Stimulated activated effector memory CD8-positive, alpha-beta T cell treated with anti-CD3 and anti-CD28 coated beads, Interleukin-12 subunit alpha, Interleukin-12 subunit beta, amount 100 ng/mL, for 72 hours (primary cell): Measurements from ENCODE around the gene GABRD.

Source experiments
- ATAC-seq: fragments of 150-1000 bp; cut with Tn5 transposase; 2 replicates; pipeline ENCODE4 v1.10.0; 2021
- DNase-seq, 2 donors: peaks; one replicate each; pipeline ENCODE4 v3.0.0; 2021 to 2022; ENCODE audit warnings: low spot score in 2 of 2
- H3K27ac Mint-ChIP-seq: one replicate; pipeline ENCODE4 v1.8.0; 2022; ENCODE audit warnings: mild to moderate bottlenecking, mixed read lengths
- H3K36me3 Mint-ChIP-seq: one replicate; pipeline ENCODE4 v1.8.0; 2022; ENCODE audit warnings: mild to moderate bottlenecking, mixed read lengths
- H3K4me1 Mint-ChIP-seq: one replicate; pipeline ENCODE4 v1.8.0; 2022; ENCODE audit warnings: mixed read lengths
- H3K4me3 Mint-ChIP-seq: one replicate; pipeline ENCODE4 v1.8.0; 2022; ENCODE audit warnings: mild to moderate bottlenecking, mixed read lengths
- H3K9me3 Mint-ChIP-seq: one replicate; pipeline ENCODE4 v1.8.0; 2022; ENCODE audit warnings: mixed read lengths

Gene GABRD

DNA sequence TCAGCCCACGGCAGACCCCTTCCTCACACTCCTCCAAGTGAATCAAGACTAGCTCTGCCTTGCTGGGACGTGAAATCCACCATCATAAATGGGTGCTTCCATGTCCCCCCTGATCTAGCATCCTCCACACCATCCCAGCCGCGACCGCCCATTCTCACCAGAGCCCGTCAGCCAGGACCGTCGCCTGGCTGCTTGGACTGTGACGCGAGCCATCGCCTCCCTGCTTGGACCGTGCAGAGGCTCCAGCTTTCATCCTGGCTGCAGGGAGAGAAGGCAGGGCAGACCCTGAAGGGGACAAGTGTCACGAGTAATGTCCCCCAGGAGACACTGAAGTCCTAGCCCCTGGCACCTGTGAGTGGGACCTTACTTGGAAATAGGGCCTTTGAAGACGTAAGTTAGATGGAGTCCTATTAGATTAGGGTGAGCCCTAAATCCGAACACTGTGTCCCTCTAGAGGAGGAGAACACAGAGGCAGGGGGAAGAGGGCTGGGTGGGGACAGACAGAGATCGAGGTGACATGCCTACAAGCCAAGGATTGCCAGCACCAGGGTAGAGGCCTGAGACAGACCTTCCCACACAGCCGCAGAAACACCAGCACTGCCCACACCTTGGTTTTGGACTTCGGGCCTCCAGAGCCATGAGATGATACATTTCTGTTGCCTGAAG lies 18.3 kb downstream of the GABRD start:
- no peaks in the 10 kb centered on the region for H3K36me3 Mint-ChIP-seq
- H3K9me3 Mint-ChIP-seq = no peaks in the 10 kb centered on the region
- ATAC-seq = no peak
- DNase-seq = no peak
- H3K4me3 Mint-ChIP-seq = no peak overlapping the region
- no peaks in the 10 kb centered on the region for H3K4me1 Mint-ChIP-seq
- no peak overlapping the region for H3K27ac Mint-ChIP-seq

- no peaks in the 10 kb centered on the region for H3K4me1 Mint-ChIP-seq
- H3K36me3 Mint-ChIP-seq = no peaks in the 10 kb centered on the region
- no peak for ATAC-seq
- H3K9me3 Mint-ChIP-seq = no peaks in the 10 kb centered on the region
- no peak overlapping the region for H3K4me3 Mint-ChIP-seq
- DNase-seq = no peak
- H3K27ac Mint-ChIP-seq = no peak overlapping the region
These were observed 19.1 kb downstream of the GABRD start for GRCh38 chr1:2038229-2038628.

- Mint-ChIP-seq H3K36me3 (no peaks in the 10 kb centered on the region), H3K27ac (no peak overlapping the region), H3K9me3 (no peaks in the 10 kb centered on the region), H3K4me3 (no peak overlapping the region), H3K4me1 (peaks cover 6% of the 10 kb centered on the region)
- ATAC-seq (no peak), DNase-seq (no peak)
These were observed 20.1 kb downstream of the GABRD start for GRCh38 chr1:2039251-2039650.

DNA sequence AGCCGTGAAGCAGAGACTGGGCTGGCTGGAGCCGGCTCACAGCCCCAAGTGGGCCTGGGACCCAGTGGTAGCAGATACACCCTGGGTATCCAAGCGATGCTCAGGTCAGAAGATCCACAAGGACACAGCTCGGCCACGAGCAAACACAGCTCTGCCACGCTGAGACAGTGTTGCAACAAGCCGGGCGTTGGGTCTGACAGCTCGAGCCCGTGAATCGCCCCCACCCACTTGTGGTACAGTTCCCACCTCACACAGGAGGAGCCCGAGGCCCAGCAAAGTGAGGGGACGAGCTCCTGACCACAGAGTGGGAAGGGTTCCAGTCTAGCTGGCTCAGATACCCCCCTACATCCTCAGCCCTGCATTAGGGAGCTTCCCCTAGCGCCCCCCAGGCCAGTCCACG lies 22.2 kb downstream of the GABRD start:
- no peak overlapping the region for H3K4me3 Mint-ChIP-seq
- H3K27ac Mint-ChIP-seq = no peak overlapping the region
- no peaks in the 10 kb centered on the region for H3K36me3 Mint-ChIP-seq
- ATAC-seq (no peak), DNase-seq (no peak)
- H3K4me1 Mint-ChIP-seq = peaks cover 19% of the 10 kb centered on the region
- H3K9me3 Mint-ChIP-seq = no peaks in the 10 kb centered on the region

DNA sequence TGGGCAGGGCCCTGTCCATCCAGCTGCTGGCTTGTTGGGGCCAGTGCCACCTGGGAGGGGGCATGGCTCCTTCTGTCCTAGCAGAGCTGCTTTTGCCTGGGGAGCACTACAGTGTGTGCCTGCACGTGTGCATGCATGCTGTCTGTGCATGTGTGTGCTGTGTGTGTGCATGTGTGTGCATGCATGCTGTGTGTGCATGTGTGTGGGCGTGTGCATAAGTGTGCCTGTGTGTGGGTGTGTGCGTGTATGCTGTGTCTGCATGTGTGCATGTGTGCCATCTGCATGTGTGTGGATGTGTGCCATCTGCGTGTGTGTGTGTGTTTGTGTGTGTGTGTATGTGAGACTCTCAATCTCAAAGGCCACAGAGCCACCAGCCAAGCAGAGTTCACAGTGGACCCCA lies 22.7 kb downstream of the GABRD start:
- H3K4me1 Mint-ChIP-seq = peaks cover 19% of the 10 kb centered on the region
- ATAC-seq (no peak), DNase-seq (no peak)
- no peaks in the 10 kb centered on the region for H3K9me3 Mint-ChIP-seq
- no peak overlapping the region for H3K27ac Mint-ChIP-seq
- H3K4me3 Mint-ChIP-seq = no peak overlapping the region
- no peaks in the 10 kb centered on the region for H3K36me3 Mint-ChIP-seq

DNA sequence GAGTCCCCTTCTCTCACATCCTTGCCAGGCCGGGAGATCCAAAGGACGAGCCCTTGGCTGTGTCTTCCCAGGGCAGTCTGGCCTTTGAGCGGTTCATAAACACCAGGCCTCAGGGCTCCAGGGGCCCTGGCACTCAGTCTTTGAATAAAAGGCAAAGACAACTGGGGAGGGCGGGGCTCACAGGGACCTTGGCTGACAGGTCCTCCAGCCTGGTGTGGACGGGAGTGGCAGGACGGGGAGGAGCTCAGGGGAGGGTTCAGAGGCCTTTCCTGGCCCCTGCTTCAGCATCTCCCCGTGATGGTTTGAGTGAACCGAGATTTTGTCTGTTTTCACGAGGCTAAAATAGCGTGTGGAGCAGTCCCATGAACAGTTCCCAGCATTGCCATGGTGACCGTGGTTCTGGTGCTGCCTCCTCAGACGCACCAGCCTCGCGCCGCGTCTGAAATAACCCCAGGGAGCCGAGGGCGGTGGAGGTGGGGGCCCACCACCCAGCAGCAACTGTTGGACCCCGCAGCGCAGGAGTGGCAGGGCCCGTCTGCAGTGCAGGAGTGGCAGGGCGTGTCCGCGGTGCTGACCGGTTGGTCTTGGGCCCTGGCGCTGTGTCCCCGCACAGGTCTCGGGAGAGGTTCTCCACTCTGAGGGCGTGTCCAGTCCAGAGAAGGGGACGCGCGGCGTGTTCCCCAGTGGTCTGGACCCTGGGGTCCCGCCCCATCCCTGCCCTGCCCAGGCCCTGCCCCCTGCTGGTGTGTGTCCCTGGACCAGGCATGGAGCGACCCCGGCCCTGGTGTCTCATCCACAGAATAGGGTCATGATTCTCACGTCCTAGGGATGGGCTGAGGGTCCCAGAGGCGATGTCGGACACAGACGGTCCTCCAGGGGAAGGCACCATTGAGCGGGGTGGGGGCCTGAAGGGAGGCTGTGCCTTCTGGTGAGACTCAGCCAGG lies 24.0 kb downstream of the GABRD start:
- no peaks in the 10 kb centered on the region for H3K36me3 Mint-ChIP-seq
- ATAC-seq (no peak), DNase-seq (no peak)
- H3K4me3 Mint-ChIP-seq = no peak overlapping the region
- no peak overlapping the region for H3K27ac Mint-ChIP-seq
- no peaks in the 10 kb centered on the region for H3K9me3 Mint-ChIP-seq
- peaks cover 19% of the 10 kb centered on the region for H3K4me1 Mint-ChIP-seq

GRCh38 chr1:2043886-2044285 lies 24.7 kb downstream of the GABRD start:
- peak overlapping the region; percentile 41 for H3K4me3 Mint-ChIP-seq
- no peaks in the 10 kb centered on the region for H3K9me3 Mint-ChIP-seq
- ATAC-seq (no peak), DNase-seq (no peak)
- no peak overlapping the region for H3K27ac Mint-ChIP-seq
- H3K4me1 Mint-ChIP-seq = peaks cover 27% of the 10 kb centered on the region
- no peaks in the 10 kb centered on the region for H3K36me3 Mint-ChIP-seq

GRCh38 chr1:2044510-2045319 lies 25.6 kb downstream of the GABRD start:
- Mint-ChIP-seq H3K36me3 (no peaks in the 10 kb centered on the region), H3K4me1 (peaks cover 35% of the 10 kb centered on the region), H3K9me3 (no peaks in the 10 kb centered on the region), H3K4me3 (peak overlapping the region; percentile 41), H3K27ac (no peak overlapping the region)
- ATAC-seq (peak; percentile 80), DNase-seq (peak; percentile 89 to 94)

- H3K9me3 Mint-ChIP-seq = no peaks in the 10 kb centered on the region
- ATAC-seq (no peak), DNase-seq (no peak)
- H3K4me3 Mint-ChIP-seq = peak overlapping the region; percentile 41
- H3K27ac Mint-ChIP-seq = peak overlapping the region; percentile 50
- H3K4me1 Mint-ChIP-seq = peaks cover 35% of the 10 kb centered on the region
- H3K36me3 Mint-ChIP-seq = no peaks in the 10 kb centered on the region
These were observed 26.5 kb downstream of the GABRD start for GRCh38 chr1:2045468-2046173.

DNA sequence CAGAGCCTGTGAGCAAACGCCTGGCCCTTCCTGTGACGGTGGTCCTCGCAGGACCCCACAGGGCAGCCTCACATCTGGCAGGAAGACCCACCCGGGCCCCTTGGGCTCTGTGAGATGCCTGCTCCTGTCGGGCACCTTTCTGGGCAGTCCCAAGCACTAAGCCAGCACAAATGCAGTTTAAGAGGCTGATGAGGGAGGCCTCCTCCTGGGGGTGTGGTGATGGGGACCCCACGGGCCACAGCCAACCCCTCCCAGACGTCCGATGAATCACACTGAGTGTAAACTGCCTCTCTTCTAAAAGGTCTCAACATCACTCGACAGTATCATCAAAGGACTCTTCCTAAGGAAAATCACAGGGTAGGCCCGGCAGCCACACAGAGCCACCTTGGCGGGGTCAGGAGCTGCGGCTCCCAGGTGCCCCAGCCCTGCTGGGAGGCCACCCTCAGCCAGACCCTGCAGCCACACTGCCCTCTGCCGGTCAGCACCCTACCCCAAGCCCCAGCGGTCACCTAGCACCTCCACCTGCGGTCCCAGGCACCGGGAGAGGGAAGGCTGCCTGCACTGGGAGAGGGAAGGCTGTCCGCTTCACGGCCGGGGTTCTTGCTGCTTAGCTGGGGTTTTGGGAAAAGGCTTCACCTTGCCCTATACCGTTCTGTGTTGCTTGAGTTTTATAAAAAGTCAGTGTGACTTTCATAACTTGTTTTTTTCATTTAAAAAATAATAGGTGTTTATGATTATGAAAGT lies 27.2 kb downstream of the GABRD start:
- Mint-ChIP-seq H3K4me3 (peak overlapping the region; percentile 41), H3K27ac (peak overlapping the region; percentile 50), H3K36me3 (no peaks in the 10 kb centered on the region), H3K9me3 (no peaks in the 10 kb centered on the region), H3K4me1 (peaks cover 35% of the 10 kb centered on the region)
- no peak for ATAC-seq
- peak; percentile 38 to 76 for DNase-seq

DNA sequence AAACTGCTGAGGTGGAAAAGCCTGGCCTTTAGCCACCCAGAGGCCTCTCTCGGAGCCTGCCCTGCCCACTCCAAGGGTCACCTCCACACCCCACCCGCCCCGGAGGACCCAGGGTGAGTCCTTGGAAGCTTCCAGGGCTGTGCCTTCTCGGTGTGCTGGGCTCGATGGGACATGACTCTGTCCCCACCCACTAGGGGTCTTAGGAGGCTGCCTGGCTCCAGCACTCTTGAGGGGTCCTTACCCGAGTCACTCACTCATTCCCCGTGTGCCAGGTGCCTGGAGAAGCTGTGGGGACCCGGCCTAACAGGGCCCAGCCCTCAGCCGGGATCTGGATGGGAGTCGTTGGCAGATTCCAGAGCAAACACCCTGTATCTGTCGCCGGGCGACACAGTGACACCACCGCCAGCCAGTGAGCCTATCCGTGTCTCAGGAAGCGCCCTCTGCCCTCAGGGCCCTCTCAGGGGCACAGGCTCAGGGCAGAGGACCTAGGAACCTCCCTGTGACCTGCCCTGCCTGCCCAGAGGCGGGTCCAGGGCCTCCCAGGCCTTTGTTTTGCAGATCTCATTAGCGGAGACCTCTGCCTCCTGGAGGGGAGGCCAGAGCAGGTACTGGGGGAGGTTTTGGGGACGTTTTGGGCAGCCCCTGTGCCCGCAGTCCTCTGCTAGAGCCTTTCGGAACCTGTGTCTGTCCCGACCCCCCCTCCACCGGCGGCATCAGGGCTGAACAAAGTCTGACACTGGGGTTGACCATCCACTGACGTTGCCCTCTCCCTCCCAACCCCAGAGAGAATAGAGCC lies 28.0 kb downstream of the GABRD start:
- Mint-ChIP-seq H3K36me3 (no peaks in the 10 kb centered on the region), H3K9me3 (no peaks in the 10 kb centered on the region), H3K27ac (no peak overlapping the region), H3K4me3 (no peak overlapping the region), H3K4me1 (peaks cover 43% of the 10 kb centered on the region)
- ATAC-seq (no peak), DNase-seq (no peak)

DNA sequence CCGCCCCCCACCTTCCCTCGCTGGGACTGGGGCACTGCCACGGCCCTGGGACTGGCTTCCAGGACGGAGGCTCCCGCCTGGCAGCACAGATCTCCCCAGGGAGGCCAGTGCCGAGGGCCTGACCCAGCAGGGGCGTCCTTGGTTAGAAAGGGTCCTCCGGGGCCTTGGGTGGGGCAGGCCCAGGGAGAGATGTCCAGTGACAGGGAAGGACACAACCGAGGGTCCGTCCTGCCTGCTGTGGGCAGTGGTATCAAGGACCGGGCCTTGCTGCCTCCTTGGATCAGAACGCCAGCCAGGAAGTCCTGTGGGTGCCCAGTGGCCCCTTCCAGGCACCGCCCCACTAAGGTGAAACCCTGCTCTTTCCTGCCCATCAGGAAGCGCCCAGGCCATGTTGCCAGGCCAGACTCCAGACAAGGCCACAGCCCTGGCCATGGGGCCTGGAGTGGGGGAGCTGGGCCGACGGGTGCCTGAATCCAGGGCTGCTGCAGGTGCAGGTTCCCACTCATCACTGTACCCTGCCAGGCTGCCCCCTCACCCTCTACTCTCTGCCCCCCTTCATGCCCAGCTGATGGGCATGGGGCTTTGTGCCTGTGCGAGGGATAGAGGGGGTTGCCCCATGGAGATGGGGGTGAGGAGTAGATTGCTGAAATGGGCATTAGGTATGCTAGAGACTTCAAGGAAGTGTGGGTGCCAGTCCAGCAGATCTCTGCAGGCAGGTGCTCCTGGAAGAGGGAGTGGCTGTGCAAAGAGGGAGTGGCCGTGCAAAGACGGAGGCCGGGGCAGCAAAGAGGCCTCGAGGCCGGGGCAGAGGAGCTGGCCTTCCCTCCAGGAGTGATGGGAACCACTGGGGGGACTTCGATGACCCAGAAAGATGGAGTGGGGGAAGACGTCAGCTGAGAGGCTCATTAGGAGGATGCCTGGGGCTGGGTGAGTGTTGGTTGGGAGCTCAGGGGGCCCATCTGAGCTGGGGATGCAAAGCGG lies 28.9 kb downstream of the GABRD start:
- Mint-ChIP-seq H3K36me3 (no peaks in the 10 kb centered on the region), H3K9me3 (no peaks in the 10 kb centered on the region), H3K4me1 (peaks cover 52% of the 10 kb centered on the region), H3K27ac (peak overlapping the region; percentile 65), H3K4me3 (peak overlapping the region; percentile 76)
- no peak for ATAC-seq
- no peak for DNase-seq

DNA sequence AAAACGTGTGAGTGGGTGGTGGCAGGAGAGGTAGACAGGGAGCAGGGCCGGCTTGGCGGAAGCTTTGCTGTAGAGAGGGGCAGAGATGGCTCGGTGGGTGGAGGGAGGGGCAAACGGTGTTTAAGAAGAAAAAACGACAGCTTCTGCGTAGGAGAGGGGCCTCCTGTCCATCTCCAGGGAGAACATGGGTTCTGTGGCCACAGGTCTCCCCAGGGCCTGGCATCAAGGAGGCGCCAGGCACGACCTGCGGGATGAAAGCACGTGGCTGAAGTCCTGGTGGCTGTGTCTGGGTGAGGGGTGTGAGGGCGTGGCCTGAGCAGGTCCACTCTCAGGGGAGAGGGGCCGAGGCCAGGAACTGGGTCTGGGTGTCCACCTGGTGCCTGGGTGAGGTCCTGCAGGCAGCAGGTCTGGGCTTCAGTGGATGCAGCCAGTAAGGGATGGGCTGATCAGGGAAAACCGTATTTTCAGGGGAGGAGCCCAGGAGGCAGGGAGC lies 30.1 kb downstream of the GABRD start:
- DNase-seq (peak in 1 of 2 donors; percentile 63), ATAC-seq (no peak)
- H3K27ac Mint-ChIP-seq = peak overlapping the region; percentile 65
- peak overlapping the region; percentile 76 for H3K4me3 Mint-ChIP-seq
- peaks cover 50% of the 10 kb centered on the region for H3K4me1 Mint-ChIP-seq
- no peaks in the 10 kb centered on the region for H3K36me3 Mint-ChIP-seq
- H3K9me3 Mint-ChIP-seq = no peaks in the 10 kb centered on the region
